H9 (cell line): ENCODE measurements around the gene PPP2R2B. TPM values are rescaled to one million over a fixed set of nuclear protein-coding genes. Genes with fewer than 3 reads are reported as not detected.
A peak's percentile ranks its signal among the peaks of the same experiment; 100 is the strongest.

Source experiments
- DNase-seq: peaks from one replicate; pipeline ENCODE4 v3.0.0-alpha.2; 2017
- H2AFZ ChIP-seq: one replicate; pipeline ENCODE4 v1.6.1; 2013; ENCODE audit warnings: mild to moderate bottlenecking, low read length, control low read depth, moderate library complexity
- H2AK5ac ChIP-seq: 2 replicates; pipeline ENCODE4 v1.6.1; 2013; ENCODE audit warnings: low read length, control low read depth, mixed read lengths; ENCODE audit not compliant: insufficient read length
- H2BK120ac ChIP-seq: one replicate; pipeline ENCODE4 v1.6.1; 2013; ENCODE audit warnings: low read depth, mild to moderate bottlenecking, low read length, control low read depth, inconsistent platforms; ENCODE audit not compliant: poor library complexity, severe bottlenecking
- H2BK12ac ChIP-seq: 2 replicates; pipeline ENCODE4 v1.6.1; 2013; ENCODE audit warnings: low read length, control low read depth, mixed read lengths, low read depth; ENCODE audit not compliant: insufficient read length
- H2BK15ac ChIP-seq: 2 replicates; pipeline ENCODE4 v1.6.1; 2013; ENCODE audit warnings: low read depth, low read length, control low read depth
- H2BK20ac ChIP-seq: one replicate; pipeline ENCODE4 v1.6.1; 2013; ENCODE audit warnings: low read depth, mild to moderate bottlenecking, low read length, control low read depth, inconsistent platforms; ENCODE audit not compliant: poor library complexity, severe bottlenecking
- H2BK5ac ChIP-seq: 2 replicates; pipeline ENCODE4 v1.6.1; 2013; ENCODE audit warnings: low read length, control low read depth, mixed read lengths; ENCODE audit not compliant: insufficient read length
- H3K14ac ChIP-seq: 2 replicates; pipeline ENCODE4 v1.6.1; 2013; ENCODE audit warnings: low read length, control low read depth; ENCODE audit not compliant: insufficient read depth
- H3K18ac ChIP-seq: 2 replicates; pipeline ENCODE4 v1.6.1; 2013; ENCODE audit warnings: low read depth, mild to moderate bottlenecking, mixed read lengths, low read length, control low read depth; ENCODE audit not compliant: insufficient read length
- H3K23ac ChIP-seq: 2 replicates; pipeline ENCODE4 v1.6.1; 2013; ENCODE audit warnings: low read length, control low read depth, mixed read lengths, low read depth; ENCODE audit not compliant: insufficient read length
- H3K23me2 ChIP-seq: 2 replicates; pipeline ENCODE4 v1.6.1; 2013; ENCODE audit warnings: low read depth, mild to moderate bottlenecking, mixed read lengths, low read length, control low read depth; ENCODE audit not compliant: insufficient read length, poor library complexity, severe bottlenecking
- H3K27ac ChIP-seq: 2 replicates; pipeline ENCODE4 v1.5.1; 2013; ENCODE audit warnings: low read length, control low read depth, mixed read lengths, low read depth; ENCODE audit not compliant: insufficient read length
- H3K27me3 ChIP-seq: 2 replicates; pipeline ENCODE4 v1.6.1; 2013; ENCODE audit warnings: low read length, control low read depth, inconsistent platforms; ENCODE audit not compliant: insufficient read depth
- H3K4ac ChIP-seq: 2 replicates; pipeline ENCODE4 v1.6.1; 2013; ENCODE audit warnings: low read depth, mild to moderate bottlenecking, control low read depth, inconsistent platforms, low read length, moderate library complexity
- H3K4me1 ChIP-seq: 2 replicates; pipeline ENCODE4 v1.6.1; 2013; ENCODE audit warnings: low read length, control low read depth, inconsistent platforms; ENCODE audit not compliant: insufficient read depth
- H3K4me2 ChIP-seq: 2 replicates; pipeline ENCODE4 v1.6.1; 2013; ENCODE audit warnings: low read length, control low read depth, mixed read lengths; ENCODE audit not compliant: insufficient read length, insufficient read depth
- H3K56ac ChIP-seq: 2 replicates; pipeline ENCODE4 v1.6.1; 2013; ENCODE audit warnings: low read depth, mild to moderate bottlenecking, mixed read lengths, low read length, control low read depth; ENCODE audit not compliant: insufficient read length
- H3K79me1 ChIP-seq: 2 replicates; pipeline ENCODE4 v1.6.1; 2013; ENCODE audit warnings: low read depth, mild to moderate bottlenecking, moderate library complexity, low read length, control low read depth, inconsistent platforms; ENCODE audit not compliant: insufficient read depth, poor library complexity, severe bottlenecking
- H3K79me2 ChIP-seq: 2 replicates; pipeline ENCODE4 v1.6.1; 2013; ENCODE audit warnings: low read length, control low read depth, inconsistent platforms; ENCODE audit not compliant: insufficient read depth
- H3K9ac ChIP-seq: 2 replicates; pipeline ENCODE4 v1.6.1; 2013; ENCODE audit warnings: low read length, control low read depth, mixed read lengths; ENCODE audit not compliant: insufficient read length; ENCODE audit errors: extremely low read depth
- H3K9me3 ChIP-seq: one replicate; pipeline ENCODE4 v1.6.1; 2013; ENCODE audit warnings: low read depth, low read length, inconsistent platforms; ENCODE audit not compliant: control insufficient read depth
- H3T11ph ChIP-seq: one replicate; pipeline ENCODE4 v1.6.1; 2013; ENCODE audit warnings: mild to moderate bottlenecking, low read length, control low read depth, inconsistent platforms
- H4K20me1 ChIP-seq: one replicate; pipeline ENCODE4 v1.6.1; 2013; ENCODE audit not compliant: control insufficient read depth, insufficient read length, insufficient read depth
- H4K5ac ChIP-seq: 2 replicates; pipeline ENCODE4 v1.6.1; 2013; ENCODE audit warnings: low read depth, mild to moderate bottlenecking, mixed read lengths, low read length, control low read depth; ENCODE audit not compliant: insufficient read length
- H4K8ac ChIP-seq: replicated peaks from 2 replicates; pipeline ENCODE4 v1.6.1; 2013; ENCODE audit warnings: low read length, control low read depth, mixed read lengths, low read depth; ENCODE audit not compliant: insufficient read length
- H4K91ac ChIP-seq: 2 replicates; pipeline ENCODE4 v1.6.1; 2013; ENCODE audit warnings: low read depth, mild to moderate bottlenecking, moderate library complexity, mixed read lengths, low read length, control low read depth; ENCODE audit not compliant: insufficient read length
- H3K27ac Mint-ChIP-seq, 3 experiments: 2 replicates in 2 of 3; 3 replicates in 1 of 3; pipeline ENCODE4 v1.8.0; 2020 to 2021; ENCODE audit warnings: mixed read lengths in 3 of 3, mild to moderate bottlenecking in 1 of 3, moderate library complexity in 1 of 3
- H3K27me3 Mint-ChIP-seq: 2 replicates; pipeline ENCODE4 v1.8.0; 2021; ENCODE audit warnings: low read depth, mild to moderate bottlenecking, moderate library complexity, mixed read lengths
- H3K36me3 Mint-ChIP-seq, 3 experiments: 2 replicates in 2 of 3; 3 replicates in 1 of 3; pipeline ENCODE4 v1.8.0; 2020 to 2021; ENCODE audit warnings: low read depth in 3 of 3, mixed read lengths in 3 of 3; ENCODE audit not compliant: insufficient read depth in 1 of 3
- H3K4me1 Mint-ChIP-seq, 2 experiments: 2 replicates each; pipeline ENCODE4 v1.8.0; 2020; ENCODE audit warnings: mixed read lengths in 2 of 2
- H3K4me3 Mint-ChIP-seq, 2 experiments: 2 replicates in 1 of 2; 3 replicates in 1 of 2; pipeline ENCODE4 v1.8.0; 2020 to 2021; ENCODE audit warnings: mild to moderate bottlenecking in 2 of 2, mixed read lengths in 2 of 2, moderate library complexity in 1 of 2
- H3K9me3 Mint-ChIP-seq, 2 experiments: 2 replicates in 1 of 2; 3 replicates in 1 of 2; pipeline ENCODE4 v1.8.0; 2020; ENCODE audit warnings: mild to moderate bottlenecking in 2 of 2, mixed read lengths in 2 of 2, moderate library complexity in 1 of 2
- CTCF ChIP-seq: fragments of 200-600 bp; sonication (generic); conservative IDR thresholded peaks from 3 replicates; pipeline ENCODE4 v1.8.0; 2021; ENCODE audit warnings: antibody characterized with exemption, mild to moderate bottlenecking
- WGBS: extraction: QIAGEN DNeasy Blood & Tissue Kit; methylation state at CpG from one replicate; pipeline ENCODE4 v1.1.7; 2013; ENCODE audit warnings: missing lambda C conversion rate, low lambda C conversion rate, mixed read lengths; ENCODE audit not compliant: insufficient read length; ENCODE audit errors: extremely low coverage; 5-methylcytosine and 5-hydroxymethylcytosine counted together
- total RNA-seq: library from RNA; stranded (reverse); gene quantifications from 2 replicates; pipeline ENCODE4 v1.2.1, GENCODE V29; 2021

The PPP2R2B gene
- total RNA-seq, 1 experiment from 2014 or later, result 14.3 TPM

GRCh38 chr5:146872188-146872587, 6.4 kb downstream of the PPP2R2B start:
- H3K14ac ChIP-seq, result no peak overlapping the region
- no CpG with 5 or more reads among the region's 1 CpG for WGBS
- peaks cover 4% of the 10 kb centered on the region for H3K79me1 ChIP-seq
- DNase-seq, result no peak
- H2BK15ac ChIP-seq, result no peak overlapping the region
- no peak overlapping the region for H2BK20ac ChIP-seq
- peaks cover 5% of the 10 kb centered on the region; the same call in 1 of the 2 replicates for H3K27me3 ChIP-seq
- H2BK5ac ChIP-seq, result no peak overlapping the region
- H3K4ac ChIP-seq, result no peak overlapping the region
- no peaks in the 10 kb centered on the region for H4K20me1 ChIP-seq
- H3K23ac ChIP-seq, result no peak overlapping the region
- H3K27ac ChIP-seq, result peak overlapping the region; percentile 5
- H3K18ac ChIP-seq, result no peak overlapping the region
- peaks cover 25% of the 10 kb centered on the region; the same call in 1 of the 2 replicates for H3K4me1 ChIP-seq
- no peaks in the 10 kb centered on the region for H3K9me3 Mint-ChIP-seq
- H3K23me2 ChIP-seq, result peaks cover 3% of the 10 kb centered on the region
- H4K8ac ChIP-seq, result no peak overlapping the region
- TF ChIP-seq CTCF, result no peak
- H2AFZ ChIP-seq, result no peak overlapping the region
- H3K79me2 ChIP-seq, result peaks cover 2% of the 10 kb centered on the region; the same call in 1 of the 2 replicates
- no peak overlapping the region for H4K91ac ChIP-seq
- no peak overlapping the region for H4K5ac ChIP-seq
- H2BK120ac ChIP-seq, result no peak overlapping the region
- H3K27ac Mint-ChIP-seq, result peak overlapping the region; percentile 49 to 95 (median 82); a peak in 4 of 7 replicates
- peaks cover 15% of the 10 kb centered on the region for H3K27me3 Mint-ChIP-seq
- H3K9me3 ChIP-seq, result no peaks in the 10 kb centered on the region
- H3T11ph ChIP-seq, result no peak overlapping the region
- H3K4me3 Mint-ChIP-seq, result peak overlapping the region; percentile 0 to 50; a peak in 4 of 5 replicates
- H3K36me3 Mint-ChIP-seq, result peaks cover 1 to 22% (median 15%) of the 10 kb centered on the region in 3 experiments; a peak in 6 of 7 replicates
- H3K56ac ChIP-seq, result no peak overlapping the region
- H3K4me1 Mint-ChIP-seq, result peaks cover 70 to 71% of the 10 kb centered on the region in 2 experiments
- no peak overlapping the region for H3K9ac ChIP-seq
- H3K4me2 ChIP-seq, result peak overlapping the region; percentile 4
- H2AK5ac ChIP-seq, result no peak overlapping the region
- no peak overlapping the region for H2BK12ac ChIP-seq
